ENCODE measurements around the gene TTC39C. TPM values are rescaled to one million over a fixed set of nuclear protein-coding genes. Genes with fewer than 3 reads are reported as not detected.
"Not testable (repeated sequence)": the region's sequence is repeated elsewhere in the genome, so short reads cannot be mapped to it uniquely, and the experiment has no call there.

The TTC39C gene
- polyA plus RNA-seq, 3 donors = 4.3 to 29.5 (median 8.3) TPM

DNA sequence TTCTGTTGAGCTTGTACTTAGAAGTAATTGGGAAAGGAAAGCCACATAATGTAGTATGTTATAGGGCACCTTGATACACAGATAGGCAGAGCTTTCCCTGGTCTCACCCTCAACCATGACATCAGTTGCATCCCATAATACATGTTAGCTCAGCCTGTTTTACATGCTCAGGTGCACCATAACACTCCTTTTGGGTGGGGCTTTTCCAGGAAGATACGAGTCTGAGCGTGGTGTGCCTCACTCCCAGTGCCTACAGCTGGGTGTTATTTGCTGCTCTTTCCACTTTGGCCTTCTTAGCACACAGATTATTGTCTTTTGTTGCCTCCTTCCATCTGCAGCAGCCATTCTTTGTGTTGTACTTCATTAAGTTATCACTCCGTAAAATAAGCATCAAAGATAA is 11.9 kb downstream of the TTC39C start:
- Mint-ChIP-seq H3K27me3 (ENCODE audit: low read depth in 3 of 3) (peaks cover 0 to 4% (median 0%) of the 10 kb centered on the region in 3 donors), H3K36me3 (peaks cover 10 to 15% of the 10 kb centered on the region in 2 donors), H3K9me3 (peaks cover 0 to under 1% (median 0%) of the 10 kb centered on the region in 7 donors), H3K4me3 (peak overlapping the region in 1 of 2 donors; percentile 65), H3K4me1 (peaks cover 65% of the 10 kb centered on the region), H3K27ac (peak overlapping the region in 3 of 7 donors; percentile 46 to 80 (median 59))
- peaks cover 45% of the 10 kb centered on the region for H4K20me1 ChIP-seq (ENCODE audit: insufficient read depth, low read length)
- H3K36me3 ChIP-seq (replicated peaks in 1 of 2; ENCODE audit: control insufficient read depth in 1 of 2, insufficient read depth in 2 of 2, low read length in 2 of 2) = peaks cover 5 to 12% of the 10 kb centered on the region in 2 donors
- no peak overlapping the region for H2AFZ ChIP-seq (ENCODE audit: insufficient read depth, low read depth, low read length, poor library complexity, severe bottlenecking)
- WGBS (ENCODE audit: insufficient coverage) = no CpG with 5 or more reads among the region's 3 CpGs
- peak overlapping the region; percentile 59 for H3K4me2 ChIP-seq (replicated peaks; ENCODE audit: extremely low read depth, low read length, poor library complexity, severe bottlenecking)
- H3K9me3 ChIP-seq (replicated peaks in 1 of 2; ENCODE audit: control insufficient read depth in 1 of 2, insufficient read depth in 1 of 2, low read length in 2 of 2) = no peaks in the 10 kb centered on the region
- H3K27ac ChIP-seq (ENCODE audit: low read depth in 1 of 2, low read length in 2 of 2) = peak overlapping the region in 1 of 2 donors; percentile 59
- no peak overlapping the region for H3K9ac ChIP-seq (ENCODE audit: insufficient read depth, low read length, poor library complexity, severe bottlenecking)
- no peak overlapping the region for H3K4me3 ChIP-seq (replicated peaks in 1 of 3; ENCODE audit: low read depth in 2 of 3, low read length in 3 of 3)
- intact Hi-C loops (cut with micrococcal nuclease) = no loop called here
- peaks cover 96% of the 10 kb centered on the region for H3K79me2 ChIP-seq (ENCODE audit: insufficient read depth, low read length)
- no peak for DNase-seq
- peaks cover 41 to 54% of the 10 kb centered on the region in 2 donors for H3K4me1 ChIP-seq (ENCODE audit: control insufficient read depth in 1 of 2, insufficient read depth in 2 of 2, low read length in 2 of 2)
- no peaks in the 10 kb centered on the region for H3K27me3 ChIP-seq (ENCODE audit: control insufficient read depth in 2 of 2, insufficient read depth in 2 of 2, low read length in 2 of 2)
- TF ChIP-seq, protein P1, sequence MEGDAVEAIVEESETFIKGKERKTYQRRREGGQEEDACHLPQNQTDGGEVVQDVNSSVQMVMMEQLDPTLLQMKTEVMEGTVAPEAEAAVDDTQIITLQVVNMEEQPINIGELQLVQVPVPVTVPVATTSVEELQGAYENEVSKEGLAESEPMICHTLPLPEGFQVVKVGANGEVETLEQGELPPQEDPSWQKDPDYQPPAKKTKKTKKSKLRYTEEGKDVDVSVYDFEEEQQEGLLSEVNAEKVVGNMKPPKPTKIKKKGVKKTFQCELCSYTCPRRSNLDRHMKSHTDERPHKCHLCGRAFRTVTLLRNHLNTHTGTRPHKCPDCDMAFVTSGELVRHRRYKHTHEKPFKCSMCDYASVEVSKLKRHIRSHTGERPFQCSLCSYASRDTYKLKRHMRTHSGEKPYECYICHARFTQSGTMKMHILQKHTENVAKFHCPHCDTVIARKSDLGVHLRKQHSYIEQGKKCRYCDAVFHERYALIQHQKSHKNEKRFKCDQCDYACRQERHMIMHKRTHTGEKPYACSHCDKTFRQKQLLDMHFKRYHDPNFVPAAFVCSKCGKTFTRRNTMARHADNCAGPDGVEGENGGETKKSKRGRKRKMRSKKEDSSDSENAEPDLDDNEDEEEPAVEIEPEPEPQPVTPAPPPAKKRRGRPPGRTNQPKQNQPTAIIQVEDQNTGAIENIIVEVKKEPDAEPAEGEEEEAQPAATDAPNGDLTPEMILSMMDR (IDR thresholded peaks at IDR 0.05) = no peak

GRCh38 chr18:24027156-24027827 is 12.7 kb downstream of the TTC39C start:
- Histone ChIP-seq H3K4me2 (replicated peaks; ENCODE audit: extremely low read depth, low read length, poor library complexity, severe bottlenecking) (peak overlapping the region; percentile 59), H3K4me3 (replicated peaks in 1 of 3; ENCODE audit: low read depth in 2 of 3, low read length in 3 of 3) (peak overlapping the region in 1 of 3 experiments; percentile 55), H2AFZ (ENCODE audit: insufficient read depth, low read depth, low read length, poor library complexity, severe bottlenecking) (no peak overlapping the region), H4K20me1 (ENCODE audit: insufficient read depth, low read length) (peaks cover 43% of the 10 kb centered on the region), H3K79me2 (ENCODE audit: insufficient read depth, low read length) (peaks cover 96% of the 10 kb centered on the region), H3K36me3 (replicated peaks in 1 of 2; ENCODE audit: control insufficient read depth in 1 of 2, insufficient read depth in 2 of 2, low read length in 2 of 2) (peaks cover 5 to 16% of the 10 kb centered on the region in 2 donors), H3K27ac (ENCODE audit: low read depth in 1 of 2, low read length in 2 of 2) (peak overlapping the region; percentile 57 to 59), H3K27me3 (ENCODE audit: control insufficient read depth in 2 of 2, insufficient read depth in 2 of 2, low read length in 2 of 2) (no peaks in the 10 kb centered on the region), H3K4me1 (ENCODE audit: control insufficient read depth in 1 of 2, insufficient read depth in 2 of 2, low read length in 2 of 2) (peaks cover 32 to 45% of the 10 kb centered on the region in 2 donors), H3K9ac (ENCODE audit: insufficient read depth, low read length, poor library complexity, severe bottlenecking) (no peak overlapping the region), H3K9me3 (replicated peaks in 1 of 2; ENCODE audit: control insufficient read depth in 1 of 2, insufficient read depth in 1 of 2, low read length in 2 of 2) (no peaks in the 10 kb centered on the region)
- H3K9me3 Mint-ChIP-seq = peaks cover 0 to 1% (median 0%) of the 10 kb centered on the region in 7 donors
- TF ChIP-seq, protein P1 (IDR thresholded peaks at IDR 0.05) = no peak
- peaks cover 58% of the 10 kb centered on the region for H3K4me1 Mint-ChIP-seq
- peak overlapping the region in 6 of 7 donors; percentile 46 to 80 (median 72) for H3K27ac Mint-ChIP-seq
- H3K27me3 Mint-ChIP-seq (ENCODE audit: low read depth in 3 of 3) = peaks cover 0 to 4% (median 0%) of the 10 kb centered on the region in 3 donors
- intact Hi-C loops (cut with micrococcal nuclease) = no loop called here
- WGBS (ENCODE audit: insufficient coverage) = 18% methylated on average over 6 of the region's 14 CpGs
- DNase-seq = peak; percentile 74 to 86 (median 84)
- H3K4me3 Mint-ChIP-seq = peak overlapping the region; percentile 62 to 65
- H3K36me3 Mint-ChIP-seq = peaks cover 10 to 15% of the 10 kb centered on the region in 2 donors

GRCh38 chr18:24028946-24029345 is 14.4 kb downstream of the TTC39C start:
- H3K9ac ChIP-seq (ENCODE audit: insufficient read depth, low read length, poor library complexity, severe bottlenecking); intact Hi-C loops (cut with micrococcal nuclease); H3K4me3 ChIP-seq (replicated peaks in 1 of 3; ENCODE audit: low read depth in 2 of 3, low read length in 3 of 3); H3K4me2 ChIP-seq (replicated peaks; ENCODE audit: extremely low read depth, low read length, poor library complexity, severe bottlenecking); H3K27me3 ChIP-seq (ENCODE audit: control insufficient read depth in 2 of 2, insufficient read depth in 2 of 2, low read length in 2 of 2); H3K27ac ChIP-seq (ENCODE audit: low read depth in 1 of 2, low read length in 2 of 2); H3K9me3 Mint-ChIP-seq; H3K27me3 Mint-ChIP-seq (ENCODE audit: low read depth in 3 of 3); H2AFZ ChIP-seq (ENCODE audit: insufficient read depth, low read depth, low read length, poor library complexity, severe bottlenecking); H3K4me3 Mint-ChIP-seq; H3K36me3 ChIP-seq (replicated peaks in 1 of 2; ENCODE audit: control insufficient read depth in 1 of 2, insufficient read depth in 2 of 2, low read length in 2 of 2); H3K9me3 ChIP-seq (replicated peaks in 1 of 2; ENCODE audit: control insufficient read depth in 1 of 2, insufficient read depth in 1 of 2, low read length in 2 of 2); DNase-seq: not testable (repeated sequence)
- Histone ChIP-seq H4K20me1 (ENCODE audit: insufficient read depth, low read length) (peaks cover 38% of the 10 kb centered on the region), H3K79me2 (ENCODE audit: insufficient read depth, low read length) (peaks cover 98% of the 10 kb centered on the region), H3K4me1 (ENCODE audit: control insufficient read depth in 1 of 2, insufficient read depth in 2 of 2, low read length in 2 of 2) (peaks cover 35 to 47% of the 10 kb centered on the region in 2 donors)
- peaks cover 58% of the 10 kb centered on the region for H3K4me1 Mint-ChIP-seq
- peak overlapping the region in 3 of 7 donors; percentile 19 to 53 (median 42) for H3K27ac Mint-ChIP-seq
- whole genome bisulfite sequencing (ENCODE audit: insufficient coverage) = 100% methylated on average over 2 of the region's 13 CpGs
- peaks cover 7 to 11% of the 10 kb centered on the region in 2 donors for H3K36me3 Mint-ChIP-seq

All from CD14-positive monocyte (primary cell).